OCI-LY7 (cell line): Measurements from ENCODE around the gene SLC22A1. TPM values are rescaled to one million over a fixed set of nuclear protein-coding genes. Genes with fewer than 3 reads are reported as not detected.

ENCODE experiments used
- BruUV-seq: library from RNA; stranded (reverse); fragments of 400-500 nt; replicated peaks from 2 replicates; lab custom pipeline; 2021; lab: Mats Ljungman, UMichigan
- CTCF ChIA-PET: fragments of 300-600 bp; sonication (Branson Sonifier 250); formaldehyde crosslinking; loops from one replicate; lab custom pipeline; 2022; ENCODE audit warnings: antibody characterized with exemption; ENCODE audit not compliant: unreplicated experiment; lab: Charles Lee
- POLR2A ChIA-PET: fragments of 300-600 bp; sonication (Branson Sonifier 250); formaldehyde crosslinking; loops from one replicate; lab custom pipeline; 2022; ENCODE audit warnings: antibody characterized with exemption; lab: Charles Lee
- DNase-seq: peaks from one replicate; pipeline ENCODE4 v3.0.0-alpha.2; 2015; ENCODE audit warnings: low spot score
- H2AFZ ChIP-seq: fragments of 200-600 bp; sonication (generic), shearing (Covaris generic); 2 replicates; pipeline ENCODE4 v1.6.1; 2014; ENCODE audit warnings: mild to moderate bottlenecking, antibody characterized with exemption, low read length, moderate library complexity
- H3K27ac ChIP-seq: fragments of 200-600 bp; sonication (generic); 2 replicates; pipeline ENCODE4 v1.5.1; 2014; ENCODE audit warnings: mixed run types, low read depth, mild to moderate bottlenecking, moderate library complexity, low read length, inconsistent platforms; ENCODE audit not compliant: poor library complexity, severe bottlenecking
- H3K36me3 ChIP-seq: fragments of 200-600 bp; sonication (generic); 2 replicates; pipeline ENCODE4 v1.6.1; 2014; ENCODE audit warnings: mild to moderate bottlenecking, antibody characterized with exemption, low read length, moderate library complexity, mixed read lengths; ENCODE audit not compliant: insufficient read depth
- H3K4me1 ChIP-seq: fragments of 200-600 bp; sonication (generic); 2 replicates; pipeline ENCODE4 v1.5.1; 2014; ENCODE audit warnings: mild to moderate bottlenecking, low read length; ENCODE audit not compliant: insufficient read depth, poor library complexity, severe bottlenecking
- H3K4me2 ChIP-seq: fragments of 200-600 bp; sonication (generic); 2 replicates; pipeline ENCODE4 v1.6.1; 2014; ENCODE audit warnings: mild to moderate bottlenecking, low read length
- H3K4me3 ChIP-seq: fragments of 200-600 bp; sonication (generic); 2 replicates; pipeline ENCODE4 v1.5.1; 2014; ENCODE audit warnings: mild to moderate bottlenecking, low read depth, low read length; ENCODE audit not compliant: poor library complexity, severe bottlenecking
- H3K79me2 ChIP-seq: fragments of 200-600 bp; sonication (generic); 2 replicates; pipeline ENCODE4 v1.6.1; 2016; ENCODE audit warnings: low read depth, mild to moderate bottlenecking, low read length, moderate library complexity, mixed read lengths; ENCODE audit not compliant: insufficient read depth
- H3K9me2 ChIP-seq: fragments of 200-600 bp; sonication (generic); 2 replicates; pipeline ENCODE4 v1.6.1; 2016; ENCODE audit warnings: mild to moderate bottlenecking, low read length, mixed read lengths; ENCODE audit not compliant: insufficient read depth
- H3K9me3 ChIP-seq: fragments of 200-600 bp; sonication (generic); 2 replicates; pipeline ENCODE4 v1.6.1; 2014; ENCODE audit warnings: mild to moderate bottlenecking, mixed run types, low read length, mixed read lengths
- H4K20me1 ChIP-seq: fragments of 200-600 bp; sonication (generic); 2 replicates; pipeline ENCODE4 v1.6.1; 2014; ENCODE audit warnings: mild to moderate bottlenecking, antibody characterized with exemption, low read length, moderate library complexity, mixed read lengths; ENCODE audit not compliant: insufficient read depth
- CTCF ChIP-seq: fragments of 200-600 bp; sonication (generic); conservative IDR thresholded peaks from 2 replicates; pipeline ENCODE4 v1.5.1; 2014; ENCODE audit warnings: mild to moderate bottlenecking, antibody characterized with exemption, low read length, moderate library complexity, mixed read lengths
- EZH2phosphoT487 ChIP-seq: fragments of 200-600 bp; sonication (generic); IDR thresholded peaks from 2 replicates; pipeline ENCODE4 v1.6.1; 2018; ENCODE audit warnings: low read depth, borderline replicate concordance, mild to moderate bottlenecking, mixed run types, antibody characterized with exemption, low read length, moderate library complexity, mixed read lengths
- intact Hi-C: fragments of 100-400 bp; cut with micrococcal nuclease; formaldehyde crosslinking; loops from one replicate; pipeline ENCODE4 v1.10.0; 2022; ENCODE audit not compliant: unreplicated experiment
- total RNA-seq, 2 experiments: library from RNA; depleted of rRNA in 1 of 2; stranded (reverse); fragments of >200 nt in 1 of 2; shearing (Covaris generic) in 1 of 2; gene quantifications; 2 replicates each; pipeline ENCODE4 v1.2.3, GENCODE V29; 2014 to 2022

Gene SLC22A1
- total RNA-seq, 2 experiments from 2014 or later: not detected

- H3K4me1 ChIP-seq: no peaks in the 10 kb centered on the region
- ChIA-PET POLR2A (interaction anchor here (0.6 kb wide), 2 partner anchors 61 to 361 kb away, joined by 3 to 4 read pairs; no protein-coding TSS in a partner anchor), CTCF (no interaction called here)
- H3K27ac ChIP-seq: no peak overlapping the region
- intact Hi-C loops: no loop called here
- H3K4me2 ChIP-seq: no peak overlapping the region
- H2AFZ ChIP-seq: no peak overlapping the region
- no peak for DNase-seq
- H3K9me2 ChIP-seq: no peaks in the 10 kb centered on the region
- no peak overlapping the region for H3K4me3 ChIP-seq
- H3K9me3 ChIP-seq: no peaks in the 10 kb centered on the region
- BruUV-seq: no TSS peak
- H4K20me1 ChIP-seq: no peaks in the 10 kb centered on the region
- TF ChIP-seq EZH2phosphoT487 (no peak), CTCF (no peak)
- no peaks in the 10 kb centered on the region for H3K79me2 ChIP-seq
- H3K36me3 ChIP-seq: no peaks in the 10 kb centered on the region
Measured at GRCh38 chr6:160203953-160204352, 82.3 kb downstream of the SLC22A1 start.

- no peaks in the 10 kb centered on the region for H3K36me3 ChIP-seq
- no peak overlapping the region for H3K4me3 ChIP-seq
- H2AFZ ChIP-seq: no peak overlapping the region
- no peak overlapping the region for H3K27ac ChIP-seq
- intact Hi-C loops: no loop called here
- no TSS peak for BruUV-seq
- TF ChIP-seq CTCF (no peak), EZH2phosphoT487 (no peak)
- no peaks in the 10 kb centered on the region for H4K20me1 ChIP-seq
- H3K79me2 ChIP-seq: no peaks in the 10 kb centered on the region
- CTCF ChIA-PET: no interaction called here
- H3K4me1 ChIP-seq: no peaks in the 10 kb centered on the region
- H3K9me2 ChIP-seq: no peaks in the 10 kb centered on the region
- no peak for DNase-seq
- H3K4me2 ChIP-seq: no peak overlapping the region
- POLR2A ChIA-PET: interaction anchor here (0.6 kb wide), 2 partner anchors 18 to 360 kb away, joined by 3 read pairs; no protein-coding TSS in a partner anchor
- H3K9me3 ChIP-seq: no peaks in the 10 kb centered on the region
Measured at GRCh38 chr6:160204710-160205109, 83.1 kb downstream of the SLC22A1 start.

GRCh38 chr6:160207618-160208017 lies 86.0 kb downstream of the SLC22A1 start:
- no TSS peak for BruUV-seq
- Histone ChIP-seq H3K4me2 (no peak overlapping the region), H3K4me1 (no peaks in the 10 kb centered on the region), H3K9me2 (no peaks in the 10 kb centered on the region), H3K27ac (no peak overlapping the region), H3K36me3 (no peaks in the 10 kb centered on the region), H3K79me2 (no peaks in the 10 kb centered on the region), H3K4me3 (no peak overlapping the region), H2AFZ (no peak overlapping the region), H4K20me1 (no peaks in the 10 kb centered on the region), H3K9me3 (no peaks in the 10 kb centered on the region)
- POLR2A ChIA-PET: interaction anchor here (0.7 kb wide), 1 partner anchor 9 kb away, joined by 3 read pairs; no protein-coding TSS in a partner anchor
- intact Hi-C loops: no loop called here
- TF ChIP-seq CTCF (no peak), EZH2phosphoT487 (no peak)
- CTCF ChIA-PET: no interaction called here
- no peak for DNase-seq
